C4-2B (cell line): ENCODE measurements around the gene TTC34.

Experiments used
- H3K27ac ChIP-seq: fragments of 450-650 bp; 2 replicates; pipeline ENCODE4 v1.5.1; 2017
- CTCF ChIP-seq: fragments of 450-650 bp; conservative IDR thresholded peaks from 2 replicates; pipeline ENCODE4 v1.5.1; 2017; ENCODE audit warnings: mild to moderate bottlenecking
- ZFX ChIP-seq: fragments of 450-650 bp; IDR thresholded peaks from 2 replicates; pipeline ENCODE4 v1.6.1; 2017

TTC34 gene

GRCh38 chr1:2633366-2633935 lies 168.0 kb downstream of the TTC34 start:
- H3K27ac ChIP-seq = no peak overlapping the region
- TF ChIP-seq CTCF (no peak), ZFX (no peak)

- H3K27ac ChIP-seq = no peak within 1 kb of the TSS
- TF ChIP-seq CTCF = no peak
- no peak for TF ChIP-seq ZFX
These were observed 168.7 kb downstream of the TTC34 start, which contains the start of gene MMEL1 for GRCh38 chr1:2632561-2633361. Gene MMEL1 (minus strand): TSS chr1:2633016. CDS start chr1:2629484, 3,532 bp downstream.

- no peak for TF ChIP-seq ZFX
- no peak for TF ChIP-seq CTCF
- H3K27ac ChIP-seq = no peak overlapping the region
These were observed 169.5 kb downstream of the TTC34 start for GRCh38 chr1:2632051-2632430.

GRCh38 chr1:2631136-2632050 lies 170.1 kb downstream of the TTC34 start:
- H3K27ac ChIP-seq = no peak overlapping the region
- TF ChIP-seq CTCF = no peak
- no peak for TF ChIP-seq ZFX

- no peak for TF ChIP-seq CTCF
- no peak for TF ChIP-seq ZFX
- H3K27ac ChIP-seq = no peak overlapping the region
These were observed 170.9 kb downstream of the TTC34 start for GRCh38 chr1:2630498-2631135.

- TF ChIP-seq ZFX (no peak), CTCF (no peak)
- no peak overlapping the region for H3K27ac ChIP-seq
These were observed 171.6 kb downstream of the TTC34 start for GRCh38 chr1:2629627-2630497.
